GM18505 (cell line): Measurements from ENCODE around the gene ADIPOR2.

Source experiments
- ATAC-seq: cut with Tn5 transposase; IDR thresholded peaks from one replicate; pipeline ENCODE4 v1.9.1; 2021; ENCODE audit not compliant: unreplicated experiment
- POLR2A ChIP-seq: IDR thresholded peaks from 4 replicates; pipeline ENCODE4 v1.6.1; 2011; ENCODE audit warnings: borderline replicate concordance; ENCODE audit not compliant: insufficient read depth, insufficient read length; ENCODE audit errors: extremely low read depth

ADIPOR2 gene

GRCh38 chr12:1744932-1745331, 54.1 kb downstream of the ADIPOR2 start:
- no peak for ATAC-seq
- TF ChIP-seq POLR2A = no peak

GRCh38 chr12:1747609-1748008, 56.7 kb downstream of the ADIPOR2 start:
- ATAC-seq = no peak
- no peak for TF ChIP-seq POLR2A

- no peak for TF ChIP-seq POLR2A
- ATAC-seq = no peak
Observed at GRCh38 chr12:1749019-1749418, 58.1 kb downstream of the ADIPOR2 start.

- ATAC-seq = no peak
- TF ChIP-seq POLR2A = no peak
Observed at GRCh38 chr12:1750300-1750699, 59.4 kb downstream of the ADIPOR2 start.

GRCh38 chr12:1758376-1758775, 67.5 kb downstream of the ADIPOR2 start:
- no peak for ATAC-seq
- no peak for TF ChIP-seq POLR2A

- no peak for ATAC-seq
- TF ChIP-seq POLR2A = no peak
Observed at GRCh38 chr12:1758887-1759286, 68.0 kb downstream of the ADIPOR2 start.

GRCh38 chr12:1760566-1761382, 69.9 kb downstream of the ADIPOR2 start:
- no peak for ATAC-seq
- no peak for TF ChIP-seq POLR2A

GRCh38 chr12:1761857-1762256, 71.0 kb downstream of the ADIPOR2 start:
- no peak for ATAC-seq

GRCh38 chr12:1763153-1763552, 72.3 kb downstream of the ADIPOR2 start:
- no peak for TF ChIP-seq POLR2A
- ATAC-seq = no peak

More at GRCh38 chr12:1761857-1762256, 71.0 kb downstream of the ADIPOR2 start:
- no peak for TF ChIP-seq POLR2A

- no peak for ATAC-seq
- TF ChIP-seq POLR2A = no peak
Observed at GRCh38 chr12:1766110-1766509, 75.2 kb downstream of the ADIPOR2 start.

- no peak for TF ChIP-seq POLR2A
- ATAC-seq = no peak
Observed at GRCh38 chr12:1767407-1768090, 76.7 kb downstream of the ADIPOR2 start.

- TF ChIP-seq POLR2A = no peak
- ATAC-seq = no peak
Observed at GRCh38 chr12:1768615-1769014, 77.7 kb downstream of the ADIPOR2 start.

- ATAC-seq = no peak
- TF ChIP-seq POLR2A = no peak
Observed at GRCh38 chr12:1769809-1770494, 79.1 kb downstream of the ADIPOR2 start.
